Hepatocyte (in vitro differentiated cells): Measurements from ENCODE around the gene GRM4. TPM values are rescaled to one million over a fixed set of nuclear protein-coding genes. Genes with fewer than 3 reads are reported as not detected.

Experiments used
- DNase-seq: peaks from one replicate; pipeline ENCODE4 v3.0.0-alpha.2; 2016; ENCODE audit warnings: low spot score
- H2AFZ ChIP-seq: fragments of 200-600 bp; sonication (generic); 2 replicates; pipeline ENCODE4 v1.6.0; 2016; ENCODE audit warnings: antibody characterized with exemption, mild to moderate bottlenecking
- H3K27ac ChIP-seq: fragments of 200-600 bp; sonication (generic); 2 replicates; pipeline ENCODE4 v1.5.1; 2016; ENCODE audit warnings: mild to moderate bottlenecking
- H3K27me3 ChIP-seq: fragments of 200-600 bp; sonication (generic); 2 replicates; pipeline ENCODE4 v1.6.1; 2016
- H3K36me3 ChIP-seq: fragments of 200-600 bp; sonication (generic); replicated peaks from 2 replicates; pipeline ENCODE4 v1.5.1; 2016; ENCODE audit warnings: low read depth; ENCODE audit not compliant: insufficient read depth
- H3K4me1 ChIP-seq: fragments of 200-600 bp; sonication (generic); 2 replicates; pipeline ENCODE4 v1.5.1; 2016; ENCODE audit warnings: mild to moderate bottlenecking, moderate library complexity; ENCODE audit not compliant: insufficient read depth
- H3K4me2 ChIP-seq: fragments of 200-600 bp; sonication (generic); 2 replicates; pipeline ENCODE4 v1.6.0; 2016
- H3K4me3 ChIP-seq: fragments of 200-600 bp; sonication (generic); 2 replicates; pipeline ENCODE4 v1.5.1; 2016; ENCODE audit warnings: mild to moderate bottlenecking
- H3K79me2 ChIP-seq: fragments of 200-600 bp; sonication (generic); 2 replicates; pipeline ENCODE4 v1.6.0; 2017; ENCODE audit warnings: mild to moderate bottlenecking
- H3K9me2 ChIP-seq: fragments of 200-600 bp; sonication (generic); replicated peaks from 2 replicates; pipeline ENCODE4 v1.6.0; 2017; ENCODE audit warnings: mild to moderate bottlenecking; ENCODE audit not compliant: insufficient read depth
- H3K9me3 ChIP-seq: fragments of 200-600 bp; sonication (generic); 2 replicates; pipeline ENCODE4 v1.5.1; 2016; ENCODE audit warnings: low read depth, mild to moderate bottlenecking
- H4K20me1 ChIP-seq: fragments of 200-600 bp; sonication (generic); 2 replicates; pipeline ENCODE4 v1.6.0; 2016; ENCODE audit warnings: mild to moderate bottlenecking; ENCODE audit not compliant: insufficient read depth, poor library complexity, severe bottlenecking
- CTCF ChIP-seq: fragments of 200-600 bp; sonication (generic); IDR thresholded peaks from 2 replicates; pipeline ENCODE4 v1.5.1; 2016; ENCODE audit warnings: antibody characterized with exemption, mild to moderate bottlenecking; ENCODE audit not compliant: poor library complexity
- EZH2 ChIP-seq: fragments of 200-600 bp; sonication (generic); IDR thresholded peaks from 2 replicates; pipeline ENCODE4 v1.6.1; 2016; ENCODE audit warnings: antibody characterized with exemption, mild to moderate bottlenecking, borderline replicate concordance
- EZH2phosphoT487 ChIP-seq: fragments of 200-600 bp; sonication (generic); IDR thresholded peaks from one replicate; pipeline ENCODE4 v1.6.1; 2018; ENCODE audit warnings: antibody characterized with exemption, mild to moderate bottlenecking, low read depth, moderate library complexity; ENCODE audit not compliant: unreplicated experiment, severe bottlenecking
- WGBS: methylation state at CpG from one replicate; pipeline ENCODE4 v1.1.6; 2016; ENCODE audit warnings: low lambda C conversion rate; ENCODE audit errors: missing lambda C conversion rate; 5-methylcytosine and 5-hydroxymethylcytosine counted together
- polyA plus RNA-seq: library from polyadenylated mRNA; unstranded; fragments of >200 nt; fragmentation: Nextera tagmentation; extraction: Ambion mirVana; gene quantifications from 2 replicates; pipeline ENCODE4 v1.2.1, GENCODE V29; 2016
- total RNA-seq: library from RNA; depleted of rRNA; stranded (reverse); fragments of >200 nt; gene quantifications from 2 replicates; pipeline ENCODE4 v1.2.3, GENCODE V29; 2014

Gene GRM4
- total and polyA plus RNA-seq, 2 experiments from 2014 or later, result 0.03 TPM; not detected in 1

GRCh38 chr6:33993653-33994471, 152.0 kb downstream of the GRM4 start:
- no peaks in the 10 kb centered on the region for H4K20me1 ChIP-seq
- TF ChIP-seq EZH2phosphoT487 (no peak), CTCF (no peak), EZH2 (no peak)
- H3K4me3 ChIP-seq, result no peak overlapping the region
- H3K79me2 ChIP-seq, result no peaks in the 10 kb centered on the region
- H3K4me1 ChIP-seq, result peaks cover under 1% of the 10 kb centered on the region
- H3K36me3 ChIP-seq, result no peaks in the 10 kb centered on the region
- no peaks in the 10 kb centered on the region for H3K27me3 ChIP-seq
- no peaks in the 10 kb centered on the region for H3K9me3 ChIP-seq
- DNase-seq, result no peak
- no peak overlapping the region for H2AFZ ChIP-seq
- no peak overlapping the region for H3K4me2 ChIP-seq
- WGBS, result 76% methylated on average over 21 of the region's 21 CpGs
- no peaks in the 10 kb centered on the region for H3K9me2 ChIP-seq
- no peak overlapping the region for H3K27ac ChIP-seq

- H2AFZ ChIP-seq, result no peak overlapping the region
- H3K9me3 ChIP-seq, result no peaks in the 10 kb centered on the region
- no peak for DNase-seq
- no peaks in the 10 kb centered on the region for H3K9me2 ChIP-seq
- H3K4me1 ChIP-seq, result peaks cover 7% of the 10 kb centered on the region
- no peaks in the 10 kb centered on the region for H4K20me1 ChIP-seq
- H3K4me3 ChIP-seq, result no peak overlapping the region
- no peaks in the 10 kb centered on the region for H3K79me2 ChIP-seq
- 79% methylated on average over 11 of the region's 11 CpGs for WGBS
- no peaks in the 10 kb centered on the region for H3K27me3 ChIP-seq
- TF ChIP-seq CTCF, result no peak
- no peak for TF ChIP-seq EZH2
- no peak for TF ChIP-seq EZH2phosphoT487
- no peak overlapping the region for H3K4me2 ChIP-seq
- no peak overlapping the region for H3K27ac ChIP-seq
- H3K36me3 ChIP-seq, result no peaks in the 10 kb centered on the region
These were observed 152.8 kb downstream of the GRM4 start for GRCh38 chr6:33993091-33993490.

- TF ChIP-seq EZH2 (no peak), CTCF (no peak), EZH2phosphoT487 (no peak)
- WGBS, result 94% methylated on average over 13 of the region's 13 CpGs
- DNase-seq, result no peak
These were observed 153.7 kb downstream of the GRM4 start for GRCh38 chr6:33992191-33992590.

GRCh38 chr6:33991610-33992009, 154.3 kb downstream of the GRM4 start:
- H3K27ac ChIP-seq, result no peak overlapping the region
- WGBS, result 98% methylated on average over 4 of the region's 4 CpGs

More at GRCh38 chr6:33992191-33992590, 153.7 kb downstream of the GRM4 start:
- H3K79me2 ChIP-seq, result no peaks in the 10 kb centered on the region
- no peaks in the 10 kb centered on the region for H3K27me3 ChIP-seq
- H3K4me2 ChIP-seq, result no peak overlapping the region
- no peaks in the 10 kb centered on the region for H3K36me3 ChIP-seq
- no peaks in the 10 kb centered on the region for H4K20me1 ChIP-seq
- no peak overlapping the region for H3K4me3 ChIP-seq
- no peaks in the 10 kb centered on the region for H3K9me3 ChIP-seq
- H3K4me1 ChIP-seq, result peaks cover 16% of the 10 kb centered on the region
- H3K9me2 ChIP-seq, result no peaks in the 10 kb centered on the region
- H2AFZ ChIP-seq, result no peak overlapping the region
- no peak overlapping the region for H3K27ac ChIP-seq

More at GRCh38 chr6:33991610-33992009, 154.3 kb downstream of the GRM4 start:
- Histone ChIP-seq H3K4me2 (no peak overlapping the region), H2AFZ (no peak overlapping the region), H3K4me1 (peaks cover 16% of the 10 kb centered on the region), H3K36me3 (no peaks in the 10 kb centered on the region), H3K9me3 (no peaks in the 10 kb centered on the region), H3K27me3 (no peaks in the 10 kb centered on the region), H3K4me3 (no peak overlapping the region), H4K20me1 (no peaks in the 10 kb centered on the region), H3K79me2 (no peaks in the 10 kb centered on the region), H3K9me2 (no peaks in the 10 kb centered on the region)
- no peak for DNase-seq
- TF ChIP-seq EZH2 (no peak), CTCF (no peak), EZH2phosphoT487 (no peak)
